Suprapubic skin (tissue), 4 donors: ENCODE measurements around the gene TEX13C. TPM values are rescaled to one million over a fixed set of nuclear protein-coding genes. Genes with fewer than 3 reads are reported as not detected.

Experiments used
- DNase-seq, 2 donors: peaks; one replicate each; pipeline ENCODE4 v3.0.0-alpha.2; 2019; ENCODE audit warnings: low spot score in 2 of 2
- H3K27ac ChIP-seq: fragments of 200-600 bp; sonication (generic); one replicate; pipeline ENCODE4 v1.5.1; 2019
- H3K27me3 ChIP-seq: fragments of 200-600 bp; sonication (generic); one replicate; pipeline ENCODE4 v1.5.1; 2019
- H3K36me3 ChIP-seq: fragments of 200-600 bp; sonication (generic); one replicate; pipeline ENCODE4 v1.5.1; 2019
- H3K4me1 ChIP-seq: fragments of 200-600 bp; sonication (generic); one replicate; pipeline ENCODE4 v1.5.1; 2019
- H3K4me3 ChIP-seq: fragments of 200-600 bp; sonication (generic); one replicate; pipeline ENCODE4 v1.5.1; 2019; ENCODE audit warnings: mild to moderate bottlenecking
- H3K9me3 ChIP-seq: fragments of 200-600 bp; sonication (generic); one replicate; pipeline ENCODE4 v1.5.1; 2019
- CTCF ChIP-seq, 2 donors: fragments of 200-600 bp in 1 of 2; fragments of 450-650 bp in 1 of 2; sonication (generic) in 1 of 2; IDR thresholded peaks; one replicate each; pipeline ENCODE4 v1.5.1; 2016 to 2019; ENCODE audit warnings: antibody characterized with exemption in 2 of 2, mild to moderate bottlenecking in 1 of 2, moderate library complexity in 1 of 2
- EP300 ChIP-seq: sonication (generic); formaldehyde crosslinking; IDR thresholded peaks from one replicate; pipeline ENCODE4 v1.6.1; 2017; ENCODE audit warnings: antibody characterized with exemption
- POLR2A ChIP-seq, 2 donors: fragments of 450-650 bp; IDR thresholded peaks; one replicate each; pipeline ENCODE4 v1.6.1; 2017; ENCODE audit warnings: antibody characterized with exemption in 2 of 2, mild to moderate bottlenecking in 2 of 2, moderate library complexity in 2 of 2
- POLR2AphosphoS5 ChIP-seq, 3 donors: sonication (generic); formaldehyde crosslinking; IDR thresholded peaks; one replicate each; pipeline ENCODE4 v1.6.1; 2017; ENCODE audit warnings: antibody characterized with exemption in 3 of 3
- WGBS: methylation state at CpG from one replicate; pipeline ENCODE4 v1.1.5; 2018; 5-methylcytosine and 5-hydroxymethylcytosine counted together
- total RNA-seq, 4 donors: library from RNA; depleted of rRNA; stranded (reverse); fragments of >200 nt; gene quantifications; one replicate each; pipeline ENCODE4 v1.1.0, GENCODE V29; 2016

TEX13C gene
- total RNA-seq, 4 donors from 2014 or later: not detected

- TF ChIP-seq CTCF (IDR thresholded peaks at IDR 0.05): no peak
- TF ChIP-seq EP300: no peak
- TF ChIP-seq POLR2AphosphoS5 (IDR thresholded peaks at IDR 0.05): no peak
- TF ChIP-seq POLR2A (IDR thresholded peaks at IDR 0.05): no peak
- DNase-seq: no peak
Measured at GRCh38 chrX:125374169-125374568, 54.5 kb downstream of the TEX13C start.

More at GRCh38 chrX:125374169-125374568, 54.5 kb downstream of the TEX13C start:
- Histone ChIP-seq H3K4me3 (no peak overlapping the region), H3K36me3 (no peaks in the 10 kb centered on the region), H3K27ac (no peak overlapping the region), H3K9me3 (no peaks in the 10 kb centered on the region), H3K4me1 (no peaks in the 10 kb centered on the region), H3K27me3 (no peaks in the 10 kb centered on the region)
- 92% methylated on average over 1 of the region's 1 CpG for WGBS
